ENCODE results near the gene RASA1.
"Not testable (repeated sequence)": the region's sequence is repeated elsewhere in the genome, so short reads cannot be mapped to it uniquely, and the experiment has no call there.

Gene RASA1

GRCh38 chr5:87282269-87282668 is 14.6 kb downstream of the RASA1 start:
- no peak for DNase-seq (ENCODE audit: low read depth)

GRCh38 chr5:87287266-87287665 is 19.6 kb downstream of the RASA1 start:
- not testable (repeated sequence) for DNase-seq (ENCODE audit: low read depth)

- no peak for DNase-seq (ENCODE audit: low read depth)
Observed at GRCh38 chr5:87298692-87299362, 31.1 kb downstream of the RASA1 start.

GRCh38 chr5:87300176-87300575 is 32.5 kb downstream of the RASA1 start:
- DNase-seq (ENCODE audit: low read depth): no peak

- DNase-seq (ENCODE audit: low read depth): no peak
Observed at GRCh38 chr5:87300744-87301143, 33.1 kb downstream of the RASA1 start.

- DNase-seq (ENCODE audit: low read depth): no peak
Observed at GRCh38 chr5:87302061-87302460, 34.4 kb downstream of the RASA1 start.

- DNase-seq (ENCODE audit: low read depth): no peak
Observed at GRCh38 chr5:87303324-87303723, 35.6 kb downstream of the RASA1 start.

GRCh38 chr5:87306090-87306489 is 38.4 kb downstream of the RASA1 start:
- not testable (repeated sequence) for DNase-seq (ENCODE audit: low read depth)

GRCh38 chr5:87307796-87308423 is 40.2 kb downstream of the RASA1 start:
- DNase-seq (ENCODE audit: low read depth): peak; percentile 7

GRCh38 chr5:87311405-87312279 is 44.0 kb downstream of the RASA1 start:
- DNase-seq (ENCODE audit: low read depth): no peak

GRCh38 chr5:87313216-87313615 is 45.5 kb downstream of the RASA1 start:
- DNase-seq (ENCODE audit: low read depth): no peak

GRCh38 chr5:87319469-87319868 is 51.8 kb downstream of the RASA1 start:
- no peak for DNase-seq (ENCODE audit: low read depth)

GRCh38 chr5:87321605-87322004 is 53.9 kb downstream of the RASA1 start:
- DNase-seq (ENCODE audit: low read depth): no peak

- DNase-seq (ENCODE audit: low read depth): no peak
Observed at GRCh38 chr5:87322381-87322780, 54.7 kb downstream of the RASA1 start.

GRCh38 chr5:87327998-87328397 is 60.3 kb downstream of the RASA1 start:
- no peak for DNase-seq (ENCODE audit: low read depth)

GRCh38 chr5:87329114-87329513 is 61.4 kb downstream of the RASA1 start:
- DNase-seq (ENCODE audit: low read depth): no peak

GRCh38 chr5:87339986-87340385 is 72.3 kb downstream of the RASA1 start:
- DNase-seq (ENCODE audit: low read depth): no peak

- DNase-seq (ENCODE audit: low read depth): no peak
Observed at GRCh38 chr5:87340716-87341115, 73.0 kb downstream of the RASA1 start.

- DNase-seq (ENCODE audit: low read depth): no peak
Observed at GRCh38 chr5:87347272-87347671, 79.6 kb downstream of the RASA1 start.

- no peak for DNase-seq (ENCODE audit: low read depth)
Observed at GRCh38 chr5:87347841-87348240, 80.2 kb downstream of the RASA1 start.

- no peak for DNase-seq (ENCODE audit: low read depth)
Observed at GRCh38 chr5:87354496-87354895, 86.8 kb downstream of the RASA1 start.

- DNase-seq (ENCODE audit: low read depth): no peak
Observed at GRCh38 chr5:87359106-87359505, 91.4 kb downstream of the RASA1 start.

- DNase-seq (ENCODE audit: low read depth): no peak
Observed at GRCh38 chr5:87360132-87360531, 92.4 kb downstream of the RASA1 start.
